GM12872 (cell line): ENCODE measurements around the gene PEMT.

ENCODE experiments used
- TF ChIP-seq, protein P1 (sequence below): IDR thresholded peaks from 3 replicates; pipeline ENCODE4 v1.5.1; 2011; ENCODE audit warnings: low read depth, mild to moderate bottlenecking, low read length, moderate library complexity; ENCODE audit not compliant: insufficient read depth

Gene PEMT

DNA sequence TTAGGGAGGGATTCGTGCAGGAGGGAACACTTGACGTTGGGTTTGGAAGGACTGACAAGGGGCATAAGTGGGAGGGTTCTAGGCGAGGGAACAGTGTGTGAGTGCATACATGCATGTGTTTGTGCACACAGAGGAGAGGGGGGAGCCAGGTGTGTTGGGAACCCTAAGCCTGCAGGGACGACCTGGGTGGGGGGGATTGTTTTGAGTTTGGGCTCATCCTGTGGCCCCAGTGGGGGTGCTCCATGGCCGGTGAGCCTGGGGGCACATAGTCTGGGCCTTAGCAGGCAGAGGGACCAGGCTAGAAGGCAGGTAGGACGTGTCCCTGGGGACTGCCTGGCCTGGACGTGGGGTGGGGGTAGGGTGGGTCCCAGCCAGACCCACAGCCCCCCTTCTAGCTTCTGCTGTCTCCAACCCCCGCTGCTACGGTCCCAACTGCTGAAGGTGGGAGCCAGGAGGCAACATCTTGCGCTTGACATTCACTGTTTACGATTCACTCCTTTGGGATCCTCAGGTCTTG lies 83.4 kb downstream of the PEMT start:
- TF ChIP-seq, protein P1, sequence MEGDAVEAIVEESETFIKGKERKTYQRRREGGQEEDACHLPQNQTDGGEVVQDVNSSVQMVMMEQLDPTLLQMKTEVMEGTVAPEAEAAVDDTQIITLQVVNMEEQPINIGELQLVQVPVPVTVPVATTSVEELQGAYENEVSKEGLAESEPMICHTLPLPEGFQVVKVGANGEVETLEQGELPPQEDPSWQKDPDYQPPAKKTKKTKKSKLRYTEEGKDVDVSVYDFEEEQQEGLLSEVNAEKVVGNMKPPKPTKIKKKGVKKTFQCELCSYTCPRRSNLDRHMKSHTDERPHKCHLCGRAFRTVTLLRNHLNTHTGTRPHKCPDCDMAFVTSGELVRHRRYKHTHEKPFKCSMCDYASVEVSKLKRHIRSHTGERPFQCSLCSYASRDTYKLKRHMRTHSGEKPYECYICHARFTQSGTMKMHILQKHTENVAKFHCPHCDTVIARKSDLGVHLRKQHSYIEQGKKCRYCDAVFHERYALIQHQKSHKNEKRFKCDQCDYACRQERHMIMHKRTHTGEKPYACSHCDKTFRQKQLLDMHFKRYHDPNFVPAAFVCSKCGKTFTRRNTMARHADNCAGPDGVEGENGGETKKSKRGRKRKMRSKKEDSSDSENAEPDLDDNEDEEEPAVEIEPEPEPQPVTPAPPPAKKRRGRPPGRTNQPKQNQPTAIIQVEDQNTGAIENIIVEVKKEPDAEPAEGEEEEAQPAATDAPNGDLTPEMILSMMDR: no peak

DNA sequence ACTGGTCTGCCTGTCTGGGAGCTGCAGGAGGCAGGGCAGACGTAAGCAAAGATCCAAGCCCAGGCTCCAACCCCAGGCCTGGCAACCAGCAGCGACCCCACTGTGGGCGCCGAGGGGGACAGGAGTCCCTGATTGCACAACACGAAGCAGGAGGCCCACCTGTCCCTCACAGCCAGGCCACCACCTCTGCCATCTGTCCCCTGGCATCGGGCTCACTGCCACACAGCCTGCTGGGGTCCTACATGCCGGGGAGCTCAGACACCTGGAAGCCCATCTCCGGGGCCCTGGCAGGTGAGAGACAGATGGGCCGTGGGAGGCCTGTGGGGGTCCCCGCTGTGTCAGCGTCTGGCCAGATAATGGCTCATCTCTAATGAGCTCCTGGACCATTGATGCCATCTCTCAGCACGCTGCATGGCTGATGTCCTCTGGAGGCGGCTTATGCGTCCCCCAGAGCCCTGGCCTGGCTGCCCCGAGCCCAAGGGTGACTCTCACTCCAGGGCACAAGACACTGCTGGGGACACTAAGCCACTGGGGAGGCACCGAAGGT lies 84.0 kb downstream of the PEMT start:
- TF ChIP-seq, protein P1: no peak

DNA sequence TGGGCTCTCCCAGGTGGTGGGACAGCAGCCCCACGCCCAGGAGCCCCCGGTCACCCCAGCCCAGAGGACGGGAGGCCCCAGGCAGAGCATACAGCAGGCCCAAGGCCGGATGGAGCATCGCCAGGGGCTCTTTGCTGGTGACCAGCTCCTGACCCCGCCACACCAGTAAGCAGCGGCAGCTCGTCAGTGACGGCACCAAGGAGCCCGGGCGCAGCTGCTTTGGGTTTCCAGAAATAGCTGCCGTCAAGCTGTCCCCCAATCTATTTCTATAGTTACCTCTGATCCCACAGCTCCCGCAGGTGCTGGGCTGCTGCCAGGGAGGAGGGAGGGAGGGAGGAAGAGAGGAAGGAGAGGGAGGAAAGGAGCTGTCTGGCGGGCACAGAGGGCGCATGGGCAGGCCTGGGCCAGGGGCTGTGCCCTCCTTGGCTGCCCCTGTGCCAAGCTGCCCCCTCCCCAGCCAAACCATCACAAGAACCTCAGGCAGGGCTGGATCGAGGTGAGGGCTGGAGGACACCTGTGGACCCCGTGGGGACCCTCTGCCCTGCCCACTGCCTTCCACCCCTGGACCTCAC lies 84.5 kb downstream of the PEMT start:
- TF ChIP-seq, protein P1: no peak

DNA sequence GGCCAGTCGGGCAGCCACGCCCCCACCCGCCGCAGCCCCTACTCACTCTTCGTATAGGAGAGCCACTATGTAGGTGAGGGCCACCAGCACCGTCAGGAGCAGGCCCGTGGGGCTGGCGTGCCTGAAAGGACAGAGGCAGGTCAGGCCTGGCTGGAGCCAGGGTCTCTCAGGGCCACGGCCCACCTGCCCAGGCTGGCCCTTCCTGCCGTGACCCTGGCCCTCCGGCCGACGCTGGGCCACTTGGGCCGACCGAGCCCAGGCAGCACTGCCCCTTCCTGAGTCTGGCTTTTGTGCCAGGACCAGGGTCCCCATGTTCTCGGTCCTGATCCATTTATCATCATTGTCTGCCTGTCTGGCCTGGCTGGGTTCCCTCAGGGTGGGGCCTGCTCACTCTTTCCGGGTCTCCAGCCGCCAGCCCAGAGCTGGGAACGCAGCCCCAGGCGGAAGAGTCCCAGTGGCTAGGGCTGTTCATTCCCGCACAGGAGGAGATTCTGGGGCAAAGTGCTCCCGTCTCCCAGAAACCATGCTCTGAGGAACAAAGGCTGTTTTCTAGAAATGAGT lies 85.2 kb downstream of the PEMT start:
- TF ChIP-seq, protein P1: no peak

DNA sequence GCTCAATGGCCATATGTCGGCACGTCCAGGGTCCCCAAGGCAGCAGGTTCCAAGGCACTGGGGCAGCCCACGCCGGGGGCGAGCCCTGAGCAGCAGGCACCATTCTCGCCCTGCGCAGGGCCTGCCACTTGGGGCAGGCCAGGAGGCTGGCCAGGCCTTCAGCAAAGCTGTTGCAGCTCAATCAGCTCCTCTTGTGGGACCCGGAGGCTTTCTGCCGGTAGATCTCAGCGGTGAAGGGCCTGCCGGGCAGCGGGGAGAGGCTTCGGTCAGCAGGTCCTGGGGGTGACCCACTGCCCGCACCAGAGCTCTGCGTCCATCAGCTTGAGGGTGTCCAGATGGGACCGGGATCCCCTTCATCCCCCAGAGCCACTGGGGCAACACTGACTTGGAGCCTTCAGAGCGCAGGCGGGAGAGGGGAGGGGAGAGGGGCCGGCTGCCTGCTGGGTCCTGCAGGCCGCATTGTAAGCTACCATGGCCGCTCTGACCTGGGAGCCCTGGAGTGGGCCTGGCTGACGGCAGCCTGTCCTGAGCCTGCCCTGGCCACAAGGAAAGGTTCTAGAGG lies 85.8 kb downstream of the PEMT start:
- TF ChIP-seq, protein P1: no peak

DNA sequence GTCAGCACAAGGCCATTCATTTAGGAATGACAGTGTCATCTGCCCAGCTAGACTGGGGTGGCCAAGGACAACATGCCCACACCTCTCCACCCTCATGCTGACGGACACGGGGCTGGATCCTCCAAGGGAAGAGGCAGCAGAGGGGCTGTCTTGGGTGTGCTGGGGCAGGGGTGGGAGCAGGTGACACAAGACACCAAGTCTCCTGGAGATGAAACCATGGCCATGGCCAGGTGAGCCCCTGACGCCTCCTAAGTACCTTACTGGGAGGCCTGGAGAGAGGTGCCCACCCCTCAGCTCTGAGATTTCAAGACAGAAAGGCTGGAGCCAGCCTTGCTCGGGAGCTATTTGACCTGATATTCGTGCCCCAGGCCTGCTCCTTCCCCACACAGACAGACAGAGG lies 86.4 kb downstream of the PEMT start:
- TF ChIP-seq, protein P1: no peak

DNA sequence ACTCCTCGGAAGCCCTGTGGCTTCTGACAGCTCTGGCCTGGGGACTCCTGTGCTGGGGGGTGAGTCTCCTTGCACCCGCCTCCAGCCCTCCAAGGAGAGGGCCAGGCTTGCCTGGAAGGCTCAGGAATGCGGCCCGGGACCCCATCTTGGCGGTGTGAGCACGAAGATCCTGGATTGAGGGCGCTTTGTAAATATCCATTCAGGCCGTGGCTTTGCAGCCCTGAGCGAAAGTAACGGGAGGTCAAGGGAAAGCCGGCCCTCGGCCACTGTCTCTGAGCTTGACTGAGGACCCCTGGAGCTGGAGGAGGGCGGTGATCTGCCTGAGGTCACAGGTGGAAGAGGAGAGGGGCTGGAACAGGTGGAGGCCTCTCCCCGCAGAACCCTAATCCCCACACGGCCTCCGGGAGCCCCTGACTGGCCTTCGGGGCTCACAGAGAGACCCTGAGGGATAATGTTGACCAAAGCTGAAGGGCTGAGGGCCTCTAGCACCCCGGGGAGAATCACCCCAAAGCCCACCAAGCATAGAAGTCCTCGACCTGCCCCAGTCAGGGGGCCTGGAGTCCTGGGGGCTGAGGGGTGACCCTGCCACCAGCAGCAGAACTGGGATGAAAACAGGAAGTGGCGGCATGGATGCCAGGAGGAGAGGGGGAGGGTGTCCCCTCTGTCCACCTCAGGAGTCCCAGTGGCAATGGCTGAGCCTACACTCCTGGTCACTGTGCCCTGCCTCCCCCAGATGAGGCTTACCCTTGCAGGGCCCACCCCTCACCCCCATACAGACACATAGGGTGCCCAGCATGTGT lies 87.0 kb downstream of the PEMT start:
- TF ChIP-seq, protein P1: no peak
